BLaER1 treated with 17β-estradiol and CSF1 and Interleukin-3, amounts not matched to agents 10 nM and 100 nM (cell line): ENCODE results near the gene ATXN1.
A peak's percentile ranks its signal among the peaks of the same experiment; 100 is the strongest.

Experiments
- H3K27ac ChIP-seq, 11 experiments: shearing (Covaris generic); formaldehyde crosslinking; 2 replicates each; pipeline ENCODE4 v1.8.1; 2022
- H3K27me3 ChIP-seq, 11 experiments: shearing (Covaris generic); formaldehyde crosslinking; 2 replicates each; pipeline ENCODE4 v1.8.1; 2022
- H3K36me3 ChIP-seq, 11 experiments: shearing (Covaris generic); formaldehyde crosslinking; 2 replicates each; pipeline ENCODE4 v1.8.1; 2022
- H3K4me1 ChIP-seq, 10 experiments: shearing (Covaris generic); formaldehyde crosslinking; 2 replicates each; pipeline ENCODE4 v1.8.1; 2022
- H3K4me2 ChIP-seq, 11 experiments: shearing (Covaris generic); formaldehyde crosslinking; 2 replicates each; pipeline ENCODE4 v1.8.1; 2022
- H3K4me3 ChIP-seq, 10 experiments: shearing (Covaris generic); formaldehyde crosslinking; 2 replicates each; pipeline ENCODE4 v1.8.1; 2022
- H3K9ac ChIP-seq, 11 experiments: shearing (Covaris generic); formaldehyde crosslinking; 2 replicates each; pipeline ENCODE4 v1.8.1; 2022
- H3K9me3 ChIP-seq, 11 experiments: shearing (Covaris generic); formaldehyde crosslinking; replicated peaks in 1 of 11; 2 replicates each; pipeline ENCODE4 v1.8.1; 2022
- H4K20me1 ChIP-seq, 11 experiments: shearing (Covaris generic); formaldehyde crosslinking; 2 replicates each; pipeline ENCODE4 v1.8.1; 2022
- Cebpa-rat ChIP-seq, 11 experiments: shearing (Covaris generic); IDR thresholded peaks; 2 replicates each; pipeline ENCODE4 v1.8.1; 2022

Gene ATXN1

GRCh38 chr6:16450821-16451220, 310.4 kb downstream of the ATXN1 start:
- Histone ChIP-seq H4K20me1 (peaks cover 0 to 45% (median 0%) of the 10 kb centered on the region in 11 experiments; a peak in 3 of 22 replicates), H3K27ac (no peak overlapping the region), H3K36me3 (peaks cover 0 to 40% (median 0%) of the 10 kb centered on the region in 11 experiments; a peak in 5 of 22 replicates), H3K4me1 (peaks cover 0 to 10% (median 0%) of the 10 kb centered on the region in 10 experiments; a peak in 1 of 20 replicates), H3K9ac (no peak overlapping the region), H3K9me3 (peaks cover 1 to 9% (median 6%) of the 10 kb centered on the region in 11 experiments; a peak in 19 of 22 replicates), H3K4me2 (no peak overlapping the region), H3K27me3 (no peaks in the 10 kb centered on the region), H3K4me3 (no peak overlapping the region)
- no peak for TF ChIP-seq Cebpa-rat (IDR thresholded peaks at IDR 0.05)

DNA sequence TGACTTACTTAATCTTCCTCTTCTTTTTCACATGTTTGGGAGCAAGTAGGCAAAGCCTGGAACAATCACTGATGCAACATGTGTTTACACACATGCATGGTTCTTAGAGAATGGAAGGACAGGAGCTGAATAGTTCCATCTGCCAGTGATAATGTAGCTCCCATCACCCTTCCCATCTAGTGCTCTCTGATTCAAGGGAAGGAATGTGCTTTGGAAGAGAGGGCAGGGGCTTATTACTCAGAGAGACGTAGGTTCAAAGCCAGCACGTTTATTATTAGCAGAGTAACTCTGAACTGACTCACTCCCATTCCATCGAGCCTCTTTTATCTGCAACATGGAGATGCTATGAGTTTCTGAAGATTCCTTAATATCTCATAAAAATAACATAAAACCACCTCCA, 311.0 kb downstream of the ATXN1 start:
- Histone ChIP-seq H3K9ac (no peak overlapping the region), H3K27ac (no peak overlapping the region), H4K20me1 (peaks cover 0 to 40% (median 0%) of the 10 kb centered on the region in 11 experiments; a peak in 3 of 22 replicates), H3K27me3 (no peaks in the 10 kb centered on the region), H3K4me1 (peaks cover 0 to 10% (median 0%) of the 10 kb centered on the region in 10 experiments; a peak in 1 of 20 replicates), H3K36me3 (peaks cover 0 to 36% (median 0%) of the 10 kb centered on the region in 11 experiments; a peak in 3 of 22 replicates), H3K9me3 (peaks cover 0 to 4% (median under 1%) of the 10 kb centered on the region in 11 experiments; a peak in 9 of 22 replicates), H3K4me3 (no peak overlapping the region), H3K4me2 (no peak overlapping the region)
- TF ChIP-seq Cebpa-rat (IDR thresholded peaks at IDR 0.05): no peak

- no peak overlapping the region for H3K9ac ChIP-seq
- peaks cover 0 to 10% (median 0%) of the 10 kb centered on the region in 10 experiments; a peak in 1 of 20 replicates for H3K4me1 ChIP-seq
- no peaks in the 10 kb centered on the region for H3K27me3 ChIP-seq
- no peak overlapping the region for H3K4me3 ChIP-seq
- H3K4me2 ChIP-seq: no peak overlapping the region; a peak in 1 of 22 replicates
- peaks cover 0 to 36% (median 0%) of the 10 kb centered on the region in 11 experiments; a peak in 2 of 22 replicates for H3K36me3 ChIP-seq
- peaks cover 0 to 40% (median 0%) of the 10 kb centered on the region in 11 experiments; a peak in 4 of 22 replicates for H4K20me1 ChIP-seq
- no peak overlapping the region for H3K27ac ChIP-seq
- no peaks in the 10 kb centered on the region for H3K9me3 ChIP-seq
- no peak for TF ChIP-seq Cebpa-rat (IDR thresholded peaks at IDR 0.05)
These were observed 315.0 kb downstream of the ATXN1 start for GRCh38 chr6:16446273-16446672.

GRCh38 chr6:16442031-16442430, 319.2 kb downstream of the ATXN1 start:
- TF ChIP-seq Cebpa-rat (IDR thresholded peaks at IDR 0.05): no peak
- Histone ChIP-seq H4K20me1 (peaks cover 0 to 40% (median 0%) of the 10 kb centered on the region in 11 experiments; a peak in 4 of 22 replicates), H3K4me2 (no peak overlapping the region), H3K4me3 (no peak overlapping the region), H3K27ac (no peak overlapping the region), H3K36me3 (peaks cover 0 to 19% (median 0%) of the 10 kb centered on the region in 11 experiments; a peak in 6 of 22 replicates), H3K4me1 (peaks cover 0 to 24% (median 9%) of the 10 kb centered on the region in 10 experiments; a peak in 13 of 20 replicates), H3K9me3 (no peaks in the 10 kb centered on the region), H3K27me3 (no peaks in the 10 kb centered on the region), H3K9ac (no peak overlapping the region)

- H3K4me3 ChIP-seq: no peak overlapping the region
- H3K27ac ChIP-seq: no peak overlapping the region
- no peak overlapping the region for H3K9ac ChIP-seq
- peaks cover 0 to 24% (median 9%) of the 10 kb centered on the region in 10 experiments; a peak in 12 of 20 replicates for H3K4me1 ChIP-seq
- no peaks in the 10 kb centered on the region for H3K9me3 ChIP-seq
- TF ChIP-seq Cebpa-rat (IDR thresholded peaks at IDR 0.05): no peak
- no peaks in the 10 kb centered on the region for H3K27me3 ChIP-seq
- no peak overlapping the region for H3K4me2 ChIP-seq
- peaks cover 0 to 27% (median 0%) of the 10 kb centered on the region in 11 experiments; a peak in 6 of 22 replicates for H3K36me3 ChIP-seq
- peaks cover 0 to 35% (median 0%) of the 10 kb centered on the region in 11 experiments; a peak in 4 of 22 replicates for H4K20me1 ChIP-seq
These were observed 320.0 kb downstream of the ATXN1 start for GRCh38 chr6:16441262-16441661.

DNA sequence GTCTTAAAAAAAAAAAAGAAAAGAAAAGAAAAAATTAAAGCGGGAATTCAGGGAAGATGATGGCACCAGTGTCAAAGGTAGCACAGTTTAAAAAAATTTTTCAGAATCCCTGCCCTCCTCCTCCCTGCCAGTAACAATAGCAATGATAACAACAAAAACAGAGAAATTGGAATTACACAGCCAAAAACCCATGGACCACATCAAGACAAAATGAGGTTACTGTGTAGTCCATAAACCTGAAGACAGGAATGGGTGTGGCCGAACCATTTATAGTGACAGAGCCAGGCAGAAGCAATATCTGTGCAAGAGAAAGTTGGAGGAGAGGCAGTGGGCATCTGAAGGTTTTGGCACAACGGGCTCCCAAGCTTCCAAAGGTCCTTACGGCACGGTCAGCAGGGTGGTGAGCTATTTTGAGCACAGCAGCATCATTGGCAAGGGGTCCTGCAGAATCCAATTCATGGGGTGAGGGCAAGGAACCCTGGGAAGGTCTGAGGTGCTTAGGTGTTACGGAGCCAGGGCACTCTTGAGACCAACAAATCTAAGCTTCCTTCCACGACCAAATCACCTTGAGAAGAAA, 320.5 kb downstream of the ATXN1 start:
- peaks cover 0 to 35% (median 0%) of the 10 kb centered on the region in 11 experiments; a peak in 4 of 22 replicates for H4K20me1 ChIP-seq
- peaks cover 0 to 30% (median 0%) of the 10 kb centered on the region in 11 experiments; a peak in 6 of 22 replicates for H3K36me3 ChIP-seq
- no peak overlapping the region for H3K9ac ChIP-seq
- H3K9me3 ChIP-seq: no peaks in the 10 kb centered on the region
- no peak overlapping the region for H3K27ac ChIP-seq
- no peak overlapping the region for H3K4me3 ChIP-seq
- H3K4me2 ChIP-seq: no peak overlapping the region
- H3K4me1 ChIP-seq: peaks cover 0 to 24% (median 9%) of the 10 kb centered on the region in 10 experiments; a peak in 12 of 20 replicates
- TF ChIP-seq Cebpa-rat (IDR thresholded peaks at IDR 0.05): no peak
- no peaks in the 10 kb centered on the region for H3K27me3 ChIP-seq

- no peak overlapping the region for H3K9ac ChIP-seq
These were observed 322.3 kb downstream of the ATXN1 start for GRCh38 chr6:16438718-16439591.

DNA sequence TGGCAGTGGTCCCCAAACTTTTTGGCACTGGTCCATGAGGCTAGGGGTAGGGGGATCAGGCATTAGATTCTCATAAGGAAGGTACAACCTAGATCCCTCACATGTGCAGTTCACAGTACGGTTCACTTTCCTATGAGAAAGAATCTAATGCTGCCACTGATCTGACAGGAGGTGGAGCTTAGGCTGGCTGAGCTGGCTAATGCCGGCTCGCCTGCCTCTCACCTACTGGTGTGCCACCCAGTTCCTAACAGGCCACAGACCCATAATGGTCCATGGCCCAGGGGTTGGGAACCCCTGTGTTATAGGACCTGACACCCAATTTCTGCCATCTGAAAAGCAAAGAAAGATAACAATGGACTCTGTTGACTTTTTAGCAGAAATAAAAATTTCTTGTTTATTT, 323.3 kb downstream of the ATXN1 start:
- Histone ChIP-seq H4K20me1 (peaks cover 0 to 38% (median 0%) of the 10 kb centered on the region in 11 experiments; a peak in 4 of 22 replicates), H3K4me1 (peaks cover 0 to 24% (median 9%) of the 10 kb centered on the region in 10 experiments; a peak in 12 of 20 replicates), H3K27me3 (no peaks in the 10 kb centered on the region), H3K4me2 (no peak overlapping the region), H3K27ac (no peak overlapping the region), H3K9me3 (no peaks in the 10 kb centered on the region), H3K9ac (no peak overlapping the region), H3K36me3 (peaks cover 0 to 54% (median 0%) of the 10 kb centered on the region in 11 experiments; a peak in 6 of 22 replicates), H3K4me3 (no peak overlapping the region)
- no peak for TF ChIP-seq Cebpa-rat (IDR thresholded peaks at IDR 0.05)

More at GRCh38 chr6:16438718-16439591, 322.3 kb downstream of the ATXN1 start:
- Histone ChIP-seq H4K20me1 (peaks cover 0 to 31% (median 0%) of the 10 kb centered on the region in 11 experiments; a peak in 4 of 22 replicates), H3K27me3 (no peaks in the 10 kb centered on the region), H3K36me3 (peaks cover 0 to 46% (median 0%) of the 10 kb centered on the region in 11 experiments; a peak in 6 of 22 replicates), H3K4me2 (peak overlapping the region in 1 of 11 experiments; percentile 23; a peak in 1 of 22 replicates), H3K9me3 (no peaks in the 10 kb centered on the region), H3K27ac (no peak overlapping the region), H3K4me1 (peaks cover 0 to 24% (median 9%) of the 10 kb centered on the region in 10 experiments; a peak in 12 of 20 replicates), H3K4me3 (no peak overlapping the region)
- no peak for TF ChIP-seq Cebpa-rat (IDR thresholded peaks at IDR 0.05)
